Neural progenitor cell (in vitro differentiated cells): ENCODE measurements around the gene UAP1. TPM values are rescaled to one million over a fixed set of nuclear protein-coding genes. Genes with fewer than 3 reads are reported as not detected.

Experiments
- DNase-seq: peaks from one replicate; pipeline ENCODE4 v3.0.0-alpha.2; 2016; ENCODE audit warnings: low spot score
- H2AFZ ChIP-seq: fragments of 200-600 bp; sonication (generic); replicated peaks from 2 replicates; pipeline ENCODE4 v1.6.1; 2016; ENCODE audit warnings: antibody characterized with exemption
- H3F3A ChIP-seq: fragments of 200-600 bp; sonication (generic); 2 replicates; pipeline ENCODE4 v1.6.1; 2016; ENCODE audit warnings: antibody characterized with exemption, low read depth
- H3K27ac ChIP-seq: fragments of 200-600 bp; sonication (generic); 2 replicates; pipeline ENCODE4 v1.5.1; 2016; ENCODE audit warnings: mild to moderate bottlenecking
- H3K27me3 ChIP-seq: fragments of 200-600 bp; sonication (generic); 2 replicates; pipeline ENCODE4 v1.6.1; 2016; ENCODE audit warnings: mild to moderate bottlenecking, moderate library complexity
- H3K36me3 ChIP-seq: fragments of 200-600 bp; sonication (generic); 2 replicates; pipeline ENCODE4 v1.5.1; 2016
- H3K4me1 ChIP-seq: fragments of 200-600 bp; sonication (generic); 2 replicates; pipeline ENCODE4 v1.6.1; 2016; ENCODE audit warnings: mixed run types
- H3K4me2 ChIP-seq: fragments of 200-600 bp; sonication (generic); 2 replicates; pipeline ENCODE4 v1.6.1; 2016
- H3K4me3 ChIP-seq: fragments of 200-600 bp; sonication (generic); 2 replicates; pipeline ENCODE4 v1.5.1; 2016
- H3K79me2 ChIP-seq: fragments of 200-600 bp; sonication (generic); 2 replicates; pipeline ENCODE4 v1.6.1; 2016; ENCODE audit warnings: low read depth
- H3K9ac ChIP-seq: fragments of 200-600 bp; sonication (generic); 2 replicates; pipeline ENCODE4 v1.6.1; 2016
- H3K9me3 ChIP-seq: fragments of 200-600 bp; sonication (generic); 2 replicates; pipeline ENCODE4 v1.5.1; 2016; ENCODE audit warnings: low read depth
- H4K20me1 ChIP-seq: fragments of 200-600 bp; sonication (generic); 2 replicates; pipeline ENCODE4 v1.6.1; 2016; ENCODE audit warnings: low read depth
- H3K27ac Mint-ChIP-seq: 3 replicates; pipeline ENCODE4 v1.8.0; 2021; ENCODE audit warnings: mixed read lengths
- H3K27me3 Mint-ChIP-seq: 2 replicates; pipeline ENCODE4 v1.8.0; 2022; ENCODE audit warnings: low read depth, mild to moderate bottlenecking, inconsistent platforms, moderate library complexity, mixed read lengths; ENCODE audit not compliant: insufficient read depth
- H3K36me3 Mint-ChIP-seq: 3 replicates; pipeline ENCODE4 v1.8.0; 2021; ENCODE audit warnings: mixed read lengths
- H3K4me1 Mint-ChIP-seq: 3 replicates; pipeline ENCODE4 v1.8.0; 2021; ENCODE audit warnings: mixed read lengths
- H3K4me3 Mint-ChIP-seq: 3 replicates; pipeline ENCODE4 v1.8.0; 2021; ENCODE audit warnings: mild to moderate bottlenecking, moderate library complexity, mixed read lengths
- H3K9me3 Mint-ChIP-seq: 3 replicates; pipeline ENCODE4 v1.8.0; 2020; ENCODE audit warnings: mixed read lengths
- EZH2 ChIP-seq: fragments of 200-600 bp; sonication (generic); IDR thresholded peaks from 2 replicates; pipeline ENCODE4 v1.6.1; 2017; ENCODE audit warnings: antibody characterized with exemption, mild to moderate bottlenecking, moderate library complexity
- EZH2phosphoT487 ChIP-seq: fragments of 200-600 bp; sonication (generic); IDR thresholded peaks from 2 replicates; pipeline ENCODE4 v1.6.1; 2017; ENCODE audit warnings: antibody characterized with exemption
- total RNA-seq: library from RNA; depleted of rRNA; stranded (reverse); fragments of >200 nt; gene quantifications from 2 replicates; pipeline ENCODE4 v1.2.3, GENCODE V29; 2015; ENCODE audit warnings: low replicate concordance
- TF ChIP-seq, protein P1 (sequence below): fragments of 200-600 bp; sonication (generic); IDR thresholded peaks from 2 replicates; pipeline ENCODE4 v1.5.1; 2017; ENCODE audit warnings: antibody characterized with exemption, mild to moderate bottlenecking

The UAP1 gene
- total RNA-seq, 1 donor from 2014 or later, result 57.1 TPM

DNA sequence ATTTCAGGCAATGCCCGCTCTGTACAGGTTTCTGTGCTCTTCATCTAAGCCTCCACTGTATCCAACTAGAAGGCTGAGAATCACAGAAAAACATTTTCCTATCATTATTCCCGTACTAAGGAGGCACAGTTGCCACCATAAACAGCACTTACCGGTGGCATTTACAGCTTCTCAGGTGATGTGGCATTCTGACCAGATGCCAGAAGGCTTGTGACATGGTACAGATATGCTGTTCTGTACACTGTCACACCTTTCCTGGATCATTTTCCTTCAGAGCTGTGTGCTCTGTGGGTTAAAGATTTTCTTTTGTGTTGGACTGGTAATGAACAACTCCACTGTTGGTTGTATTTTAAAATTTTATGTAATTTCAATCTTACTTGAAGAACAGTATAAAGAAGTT lies 4.0 kb upstream of the UAP1 start:
- Mint-ChIP-seq H3K27me3 (peaks cover 4% of the 10 kb centered on the region), H3K4me3 (no peak overlapping the region), H3K4me1 (peaks cover 17% of the 10 kb centered on the region), H3K27ac (no peak overlapping the region), H3K36me3 (no peaks in the 10 kb centered on the region), H3K9me3 (no peaks in the 10 kb centered on the region)
- H3K9ac ChIP-seq, result no peak overlapping the region
- H3F3A ChIP-seq, result peaks cover 7% of the 10 kb centered on the region
- H3K4me3 ChIP-seq, result no peak overlapping the region
- H3K27me3 ChIP-seq, result no peaks in the 10 kb centered on the region
- H3K9me3 ChIP-seq, result no peaks in the 10 kb centered on the region
- peaks cover 12% of the 10 kb centered on the region for H3K4me1 ChIP-seq
- DNase-seq, result no peak
- no peaks in the 10 kb centered on the region for H4K20me1 ChIP-seq
- H3K79me2 ChIP-seq, result peaks cover 8% of the 10 kb centered on the region
- H3K36me3 ChIP-seq, result no peaks in the 10 kb centered on the region
- TF ChIP-seq, protein P1, sequence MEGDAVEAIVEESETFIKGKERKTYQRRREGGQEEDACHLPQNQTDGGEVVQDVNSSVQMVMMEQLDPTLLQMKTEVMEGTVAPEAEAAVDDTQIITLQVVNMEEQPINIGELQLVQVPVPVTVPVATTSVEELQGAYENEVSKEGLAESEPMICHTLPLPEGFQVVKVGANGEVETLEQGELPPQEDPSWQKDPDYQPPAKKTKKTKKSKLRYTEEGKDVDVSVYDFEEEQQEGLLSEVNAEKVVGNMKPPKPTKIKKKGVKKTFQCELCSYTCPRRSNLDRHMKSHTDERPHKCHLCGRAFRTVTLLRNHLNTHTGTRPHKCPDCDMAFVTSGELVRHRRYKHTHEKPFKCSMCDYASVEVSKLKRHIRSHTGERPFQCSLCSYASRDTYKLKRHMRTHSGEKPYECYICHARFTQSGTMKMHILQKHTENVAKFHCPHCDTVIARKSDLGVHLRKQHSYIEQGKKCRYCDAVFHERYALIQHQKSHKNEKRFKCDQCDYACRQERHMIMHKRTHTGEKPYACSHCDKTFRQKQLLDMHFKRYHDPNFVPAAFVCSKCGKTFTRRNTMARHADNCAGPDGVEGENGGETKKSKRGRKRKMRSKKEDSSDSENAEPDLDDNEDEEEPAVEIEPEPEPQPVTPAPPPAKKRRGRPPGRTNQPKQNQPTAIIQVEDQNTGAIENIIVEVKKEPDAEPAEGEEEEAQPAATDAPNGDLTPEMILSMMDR, result no peak
- TF ChIP-seq EZH2 (no peak), EZH2phosphoT487 (no peak)
- no peak overlapping the region for H2AFZ ChIP-seq
- H3K4me2 ChIP-seq, result no peak overlapping the region
- H3K27ac ChIP-seq, result no peak overlapping the region

DNA sequence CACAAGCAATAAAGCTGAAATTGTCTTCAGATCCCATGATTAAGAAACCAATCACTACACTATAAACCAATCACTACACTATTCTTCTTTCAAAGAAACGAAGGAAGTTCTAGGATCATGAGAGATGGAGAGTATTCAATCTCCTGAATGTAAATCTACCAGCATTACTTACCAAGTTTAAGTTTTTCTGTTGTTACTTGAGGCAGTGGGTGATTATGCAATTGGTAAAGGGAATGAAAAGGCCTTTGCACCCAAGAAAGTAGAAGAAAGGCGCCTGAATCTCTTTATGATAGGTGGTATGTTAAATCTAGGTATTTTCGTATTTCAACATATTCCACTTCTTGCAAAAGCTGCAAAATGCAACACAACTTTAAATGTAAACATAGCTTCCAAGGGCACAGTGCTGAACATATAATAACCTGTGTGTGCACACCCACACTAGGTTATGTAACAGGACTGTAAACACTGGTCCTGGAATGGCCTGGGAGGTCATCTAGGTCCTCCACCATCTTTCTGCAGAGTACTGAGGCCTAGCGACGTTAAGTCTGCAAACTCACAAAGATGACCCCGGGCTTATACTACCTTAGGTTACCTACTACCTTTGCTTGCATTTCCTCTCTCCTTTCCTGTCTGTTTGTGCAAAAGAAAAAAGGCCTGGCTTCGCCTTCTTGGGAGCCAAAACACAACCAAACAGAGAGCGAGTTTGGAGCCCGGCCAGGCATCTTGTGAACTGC lies 1.1 kb upstream of the UAP1 start:
- no peaks in the 10 kb centered on the region for H3K27me3 ChIP-seq
- peak overlapping the region; percentile 93 for H3K27ac Mint-ChIP-seq
- peaks cover 19% of the 10 kb centered on the region for H3K4me1 Mint-ChIP-seq
- H3K79me2 ChIP-seq, result peaks cover 30% of the 10 kb centered on the region
- TF ChIP-seq EZH2phosphoT487, result no peak
- no peak for TF ChIP-seq EZH2
- TF ChIP-seq, protein P1, result no peak
- no peaks in the 10 kb centered on the region for H3K9me3 ChIP-seq
- peaks cover 2% of the 10 kb centered on the region for H3K27me3 Mint-ChIP-seq
- peak overlapping the region; percentile 93 for H3K4me3 Mint-ChIP-seq
- H3K27ac ChIP-seq, result no peak overlapping the region
- peak overlapping the region; percentile 97 for H2AFZ ChIP-seq
- H3F3A ChIP-seq, result peaks cover 7% of the 10 kb centered on the region
- no peaks in the 10 kb centered on the region for H4K20me1 ChIP-seq
- H3K9ac ChIP-seq, result no peak overlapping the region
- no peaks in the 10 kb centered on the region for H3K9me3 Mint-ChIP-seq
- DNase-seq, result no peak
- H3K4me1 ChIP-seq, result peaks cover 12% of the 10 kb centered on the region
- H3K36me3 Mint-ChIP-seq, result no peaks in the 10 kb centered on the region
- peak overlapping the region; percentile 77 for H3K4me3 ChIP-seq
- H3K36me3 ChIP-seq, result no peaks in the 10 kb centered on the region
- peak overlapping the region; percentile 90 for H3K4me2 ChIP-seq

DNA sequence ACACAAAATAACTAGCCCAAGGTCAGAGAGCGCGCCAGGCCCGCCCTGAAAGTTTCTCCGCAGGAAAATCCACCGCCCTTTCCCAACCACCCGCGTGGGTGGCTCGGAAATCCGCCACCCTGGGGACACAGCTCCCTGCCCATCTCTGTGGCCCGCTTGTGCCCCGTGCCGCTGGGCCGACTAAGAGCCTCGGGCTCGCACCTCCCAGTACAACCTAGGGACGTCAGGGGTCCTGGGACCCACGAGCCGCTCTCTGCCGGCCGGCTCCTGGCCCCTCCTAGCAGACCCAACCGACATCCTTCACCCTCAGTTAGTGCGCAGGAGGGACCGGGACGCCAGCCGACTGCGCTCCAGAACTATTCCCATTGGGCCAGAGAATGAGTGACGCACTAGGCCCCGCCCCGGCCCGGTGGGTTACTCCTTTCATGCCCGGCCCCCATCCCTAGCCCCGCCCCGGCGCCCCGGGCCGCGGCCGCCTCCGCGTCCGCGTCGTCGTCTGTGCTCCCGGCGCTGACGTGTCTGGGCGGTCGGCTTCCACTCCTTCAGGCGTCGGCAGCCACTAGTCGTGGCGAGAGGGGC lies 396 bp upstream of the UAP1 start:
- peaks cover 12% of the 10 kb centered on the region for H3K4me1 ChIP-seq
- peak overlapping the region; percentile 39 for H3K9ac ChIP-seq
- H3K27me3 ChIP-seq, result no peaks in the 10 kb centered on the region
- TF ChIP-seq EZH2 (peak; percentile 6), EZH2phosphoT487 (no peak)
- peaks cover 7% of the 10 kb centered on the region for H3F3A ChIP-seq
- peaks cover 2% of the 10 kb centered on the region for H3K27me3 Mint-ChIP-seq
- peaks cover 19% of the 10 kb centered on the region for H3K4me1 Mint-ChIP-seq
- no peaks in the 10 kb centered on the region for H3K36me3 Mint-ChIP-seq
- peak overlapping the region; percentile 90 for H3K4me2 ChIP-seq
- H3K4me3 Mint-ChIP-seq, result peak overlapping the region; percentile 93
- H4K20me1 ChIP-seq, result no peaks in the 10 kb centered on the region
- H2AFZ ChIP-seq, result peak overlapping the region; percentile 97
- peak overlapping the region; percentile 93 for H3K27ac Mint-ChIP-seq
- no peaks in the 10 kb centered on the region for H3K9me3 ChIP-seq
- H3K36me3 ChIP-seq, result no peaks in the 10 kb centered on the region
- peaks cover 30% of the 10 kb centered on the region for H3K79me2 ChIP-seq
- peak overlapping the region; percentile 77 for H3K4me3 ChIP-seq
- DNase-seq, result peak; percentile 98
- no peaks in the 10 kb centered on the region for H3K9me3 Mint-ChIP-seq
- H3K27ac ChIP-seq, result no peak overlapping the region

DNA sequence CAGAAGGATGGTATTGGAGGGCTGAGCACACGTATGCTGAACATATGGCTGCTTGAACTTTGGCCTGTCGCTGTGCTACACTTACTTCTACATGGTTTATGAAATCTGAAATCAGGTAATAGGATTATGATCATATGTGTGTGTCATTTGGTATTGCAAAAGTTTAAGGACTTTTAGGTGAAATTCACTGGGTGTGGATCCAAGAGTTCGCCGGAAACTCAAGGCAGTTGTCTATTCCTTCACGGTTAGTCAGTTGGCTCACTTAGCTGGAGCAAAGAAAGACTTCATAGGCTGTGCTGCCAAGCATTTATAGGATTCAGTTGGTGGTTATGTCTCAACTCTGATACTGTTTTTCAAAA lies 927 bp downstream of the UAP1 start:
- TF ChIP-seq EZH2phosphoT487 (no peak), EZH2 (no peak)
- TF ChIP-seq, protein P1, result no peak

More for the DNA sequence above, 927 bp downstream of the UAP1 start:
- no peak for DNase-seq
- Histone ChIP-seq H2AFZ (no peak overlapping the region), H3K4me3 (peak overlapping the region; percentile 77), H3F3A (peaks cover 7% of the 10 kb centered on the region), H3K27ac (no peak overlapping the region), H3K27me3 (no peaks in the 10 kb centered on the region), H4K20me1 (no peaks in the 10 kb centered on the region), H3K79me2 (peaks cover 30% of the 10 kb centered on the region), H3K4me2 (peak overlapping the region; percentile 90), H3K9me3 (no peaks in the 10 kb centered on the region), H3K4me1 (peaks cover 12% of the 10 kb centered on the region), H3K36me3 (no peaks in the 10 kb centered on the region), H3K9ac (no peak overlapping the region)
- Mint-ChIP-seq H3K36me3 (peaks cover 4% of the 10 kb centered on the region), H3K4me3 (peak overlapping the region; percentile 93), H3K27ac (peak overlapping the region; percentile 97), H3K27me3 (peaks cover 2% of the 10 kb centered on the region), H3K9me3 (no peaks in the 10 kb centered on the region), H3K4me1 (peaks cover 19% of the 10 kb centered on the region)
